ENCODE measurements around the gene NEK10. TPM values are rescaled to one million over a fixed set of nuclear protein-coding genes. Genes with fewer than 3 reads are reported as not detected.

Gene NEK10
- total and polyA plus RNA-seq, 2 of the 13 experiments (the other 11 are each of a cell fraction or from before 2014, with no cell fraction given) = 2.8 to 14.2 TPM

GRCh38 chr3:27076815-27077630 is 292.2 kb downstream of the NEK10 start (continued):
- TF ChIP-seq ZFP37 (CRISPR knock-in tag; IDR thresholded peaks at IDR 0.05; ENCODE audit: borderline replicate concordance) = no peak
- TF ChIP-seq SKI (IDR thresholded peaks at IDR 0.05; ENCODE audit: partially characterized antibody) = no peak
- no peak for TF ChIP-seq SNAPC2 (CRISPR knock-in tag; IDR thresholded peaks at IDR 0.05)

GRCh38 chr3:27074914-27075313 is 294.3 kb downstream of the NEK10 start:
- H3K36me3 ChIP-seq (replicated peaks in 1 of 2; ENCODE audit: control insufficient read depth in 1 of 2, insufficient read depth in 2 of 2, low read length in 2 of 2) = no peaks in the 10 kb centered on the region
- no peaks in the 10 kb centered on the region for H4K20me1 ChIP-seq (ENCODE audit: insufficient read depth, low read length)
- peaks cover 16% of the 10 kb centered on the region for H3K4me1 ChIP-seq (ENCODE audit: insufficient read depth, low read length)
- H3K27ac ChIP-seq (ENCODE audit: extremely low read length, insufficient read depth, low read length) = no peak overlapping the region
- in situ Hi-C loops (cut with HindIII; ENCODE audit: extremely low pct_ligation_motif_present, low pct_unique_long_range_greater_than_20kb) (no loop called here), intact Hi-C loops (cut with micrococcal nuclease; ENCODE audit: unreplicated experiment) (no loop called here)
- no peak overlapping the region for H2AFZ ChIP-seq (ENCODE audit: low read length)
- BruUV-seq (replicated peaks) = no TSS peak
- no peaks in the 10 kb centered on the region for H3K79me2 ChIP-seq (ENCODE audit: insufficient read depth, low read length)
- H3K4me2 ChIP-seq (ENCODE audit: low read depth, low read length) = no peak overlapping the region
- POLR2A ChIA-PET = no interaction called here
- no peak for FAIRE-seq
- no peak overlapping the region for H3K4me3 ChIP-seq (replicated peaks in 1 of 3; ENCODE audit: insufficient read depth in 1 of 3, low read depth in 2 of 3, low read length in 3 of 3)
- no peak for ATAC-seq
- no peak for DNase-seq (ENCODE audit: low spot score)
- peaks cover 0 to 4% of the 10 kb centered on the region in 2 experiments; a peak in 1 of 5 replicates for H3K27me3 ChIP-seq (ENCODE audit: control insufficient read depth in 1 of 2, insufficient read depth in 2 of 2, low read length in 2 of 2)
- CTCF ChIA-PET (ENCODE audit: low intra/inter-chr PET ratio, low total read pairs) = no interaction called here
- WGBS (ENCODE audit: low lambda C conversion rate) = 60% methylated on average over 3 of the region's 3 CpGs
- H3K9ac ChIP-seq (ENCODE audit: insufficient read depth, low read depth, low read length) = no peak overlapping the region
- no peaks in the 10 kb centered on the region for H3K9me3 ChIP-seq (ENCODE audit: low read length)
- no peak for TF ChIP-seq PATZ1 (CRISPR knock-in tag; IDR thresholded peaks at IDR 0.05)
- TF ChIP-seq MIXL1 (CRISPR knock-in tag; IDR thresholded peaks at IDR 0.05) = no peak
- no peak for TF ChIP-seq ZSCAN29 (CRISPR knock-in tag; conservative IDR thresholded peaks at IDR 0.05)
- TF ChIP-seq HNRNPL (IDR thresholded peaks at IDR 0.05; ENCODE audit: low read depth, low read length) = no peak

All from HepG2 (cell line).